LNCAP (cell line): Measurements from ENCODE around the gene SLIT2.

Experiments
- CTCF ChIP-seq: fragments of 450-650 bp; IDR thresholded peaks from 2 replicates; pipeline ENCODE4 v1.5.1; 2017; ENCODE audit warnings: mild to moderate bottlenecking

The SLIT2 gene

GRCh38 chr4:20288846-20289512, 37.3 kb downstream of the SLIT2 start:
- TF ChIP-seq CTCF = no peak

GRCh38 chr4:20289782-20290181, 38.1 kb downstream of the SLIT2 start:
- TF ChIP-seq CTCF = no peak

GRCh38 chr4:20292739-20293138, 41.0 kb downstream of the SLIT2 start:
- TF ChIP-seq CTCF = no peak

GRCh38 chr4:20297261-20297660, 45.6 kb downstream of the SLIT2 start:
- no peak for TF ChIP-seq CTCF

- no peak for TF ChIP-seq CTCF
Measured at GRCh38 chr4:20297783-20298182, 46.1 kb downstream of the SLIT2 start.

- TF ChIP-seq CTCF = no peak
Measured at GRCh38 chr4:20298455-20298854, 46.8 kb downstream of the SLIT2 start.

GRCh38 chr4:20298986-20299385, 47.3 kb downstream of the SLIT2 start:
- no peak for TF ChIP-seq CTCF

GRCh38 chr4:20299515-20299914, 47.8 kb downstream of the SLIT2 start:
- TF ChIP-seq CTCF = peak; percentile 56
